ENCODE measurements around the gene FSIP1.

GRCh38 chr15:39602143-39602542 lies 180.5 kb downstream of the FSIP1 start:
- TF ChIP-seq CTCF (IDR thresholded peaks at IDR 0.05) (peak; percentile 37), EZH2phosphoT487 (IDR thresholded peaks at IDR 0.05) (no peak)

Measured in neural progenitor cell (in vitro differentiated cells).